GM21723 (cell line): ENCODE data around the gene PRR19.
A peak's percentile ranks its signal among the peaks of the same experiment; 100 is the strongest.
"Not testable (repeated sequence)": the region's sequence is repeated elsewhere in the genome, so short reads cannot be mapped to it uniquely, and the experiment has no call there.

ENCODE experiments used
- ATAC-seq: cut with Tn5 transposase; IDR thresholded peaks from one replicate; pipeline ENCODE4 v1.9.1; 2021; ENCODE audit warnings: mild to moderate bottlenecking, moderate library complexity; ENCODE audit not compliant: unreplicated experiment

The PRR19 gene

GRCh38 chr19:42325308-42325895, 23.5 kb downstream of the PRR19 start, which contains the start of gene MEGF8:
Gene MEGF8, plus strand, starts transcription at chr19:42325635. Its CDS starts 609 bp downstream, at chr19:42326244.
- peak; percentile 89 for ATAC-seq

- ATAC-seq: peak; percentile 20
Observed at GRCh38 chr19:42325896-42326771, 24.2 kb downstream of the PRR19 start.

- no peak for ATAC-seq
Observed at GRCh38 chr19:42326969-42327368, 25.0 kb downstream of the PRR19 start.

- no peak for ATAC-seq
Observed at GRCh38 chr19:42327381-42327780, 25.4 kb downstream of the PRR19 start.

GRCh38 chr19:42328106-42328505, 26.2 kb downstream of the PRR19 start:
- ATAC-seq: no peak

- ATAC-seq: no peak
Observed at GRCh38 chr19:42328854-42329253, 26.9 kb downstream of the PRR19 start.

- no peak for ATAC-seq
Observed at GRCh38 chr19:42330241-42330711, 28.3 kb downstream of the PRR19 start.

- ATAC-seq: not testable (repeated sequence)
Observed at GRCh38 chr19:42331333-42331732, 29.4 kb downstream of the PRR19 start.

GRCh38 chr19:42332059-42332458, 30.1 kb downstream of the PRR19 start:
- no peak for ATAC-seq

- no peak for ATAC-seq
Observed at GRCh38 chr19:42333018-42333417, 31.1 kb downstream of the PRR19 start.

GRCh38 chr19:42333975-42334696, 32.2 kb downstream of the PRR19 start:
- ATAC-seq: no peak

- ATAC-seq: no peak
Observed at GRCh38 chr19:42334697-42335373, 32.9 kb downstream of the PRR19 start.

GRCh38 chr19:42335374-42335936, 33.5 kb downstream of the PRR19 start:
- ATAC-seq: no peak

GRCh38 chr19:42335971-42336370, 34.0 kb downstream of the PRR19 start:
- no peak for ATAC-seq

- not testable (repeated sequence) for ATAC-seq
Observed at GRCh38 chr19:42339126-42339860, 37.4 kb downstream of the PRR19 start.

- not testable (repeated sequence) for ATAC-seq
Observed at GRCh38 chr19:42339922-42340321, 38.0 kb downstream of the PRR19 start.

- ATAC-seq: no peak
Observed at GRCh38 chr19:42343344-42344110, 41.6 kb downstream of the PRR19 start.

GRCh38 chr19:42344336-42344893, 42.5 kb downstream of the PRR19 start:
- ATAC-seq: no peak
